ENCODE measurements around the gene PUM1.

GRCh38 chr1:30976143-30976542, 89.4 kb downstream of the PUM1 start:
- TF ChIP-seq CTCF (IDR thresholded peaks at IDR 0.05) = no peak
- TF ChIP-seq POLR2A (IDR thresholded peaks at IDR 0.05) = no peak
- TF ChIP-seq POLR2AphosphoS5 (IDR thresholded peaks at IDR 0.05; ENCODE audit: insufficient read depth in 1 of 2, low read depth in 1 of 2) = no peak

Data from vagina (tissue), 2 donors.